HL-60/S4 treated with retinoic acid at 250 ng/mL for 4 days and 3 days (cell line): ENCODE results near the gene UST.

Experiments used
- in situ Hi-C: fragments of 300-500 bp; cut with MboI; formaldehyde crosslinking; loops from 2 replicates; pipeline ENCODE4 v1.7.0; 2022; ENCODE audit warnings: low sequenced_read_pairs

The UST gene

GRCh38 chr6:148795563-148795962 lies 48.7 kb downstream of the UST start:
- in situ Hi-C loops, result no loop called here

- in situ Hi-C loops, result no loop called here
Measured at GRCh38 chr6:148799647-148800046, 52.8 kb downstream of the UST start.

GRCh38 chr6:148800536-148800935 lies 53.7 kb downstream of the UST start:
- in situ Hi-C loops, result no loop called here

- in situ Hi-C loops, result no loop called here
Measured at GRCh38 chr6:148803979-148804378, 57.1 kb downstream of the UST start.

GRCh38 chr6:148805777-148806176 lies 58.9 kb downstream of the UST start:
- in situ Hi-C loops, result no loop called here

GRCh38 chr6:148807784-148808183 lies 61.0 kb downstream of the UST start:
- in situ Hi-C loops, result no loop called here

GRCh38 chr6:148808786-148809304 lies 62.0 kb downstream of the UST start:
- in situ Hi-C loops, result no loop called here

- in situ Hi-C loops, result no loop called here
Measured at GRCh38 chr6:148811459-148811858, 64.6 kb downstream of the UST start.

- in situ Hi-C loops, result no loop called here
Measured at GRCh38 chr6:148814082-148814790, 67.4 kb downstream of the UST start.

GRCh38 chr6:148814869-148815268 lies 68.0 kb downstream of the UST start:
- in situ Hi-C loops, result no loop called here

- in situ Hi-C loops, result no loop called here
Measured at GRCh38 chr6:148816117-148816516, 69.3 kb downstream of the UST start.

- in situ Hi-C loops, result no loop called here
Measured at GRCh38 chr6:148817689-148818088, 70.9 kb downstream of the UST start.

GRCh38 chr6:148818939-148819575 lies 72.2 kb downstream of the UST start:
- in situ Hi-C loops, result no loop called here

GRCh38 chr6:148819852-148820251 lies 73.0 kb downstream of the UST start:
- in situ Hi-C loops, result no loop called here

- in situ Hi-C loops, result no loop called here
Measured at GRCh38 chr6:148822819-148823218, 76.0 kb downstream of the UST start.

- in situ Hi-C loops, result no loop called here
Measured at GRCh38 chr6:148824291-148824690, 77.5 kb downstream of the UST start.

GRCh38 chr6:148824960-148825359 lies 78.1 kb downstream of the UST start:
- in situ Hi-C loops, result no loop called here

- in situ Hi-C loops, result no loop called here
Measured at GRCh38 chr6:148825492-148825891, 78.7 kb downstream of the UST start.

GRCh38 chr6:148827416-148828045 lies 80.7 kb downstream of the UST start:
- in situ Hi-C loops, result no loop called here

- in situ Hi-C loops, result no loop called here
Measured at GRCh38 chr6:148828047-148828446, 81.2 kb downstream of the UST start.

GRCh38 chr6:148829415-148830101 lies 82.7 kb downstream of the UST start:
- in situ Hi-C loops, result no loop called here
